Esophagus muscularis mucosa (tissue), 3 donors: ENCODE data around the gene DNAJC4.

Experiments used
- POLR2A ChIP-seq: fragments of 450-650 bp; IDR thresholded peaks from one replicate; pipeline ENCODE4 v1.6.1; 2017; ENCODE audit warnings: antibody characterized with exemption, moderate library complexity, mild to moderate bottlenecking, low read depth
- POLR2AphosphoS5 ChIP-seq, 2 donors: sonication (generic); formaldehyde crosslinking; IDR thresholded peaks; one replicate each; pipeline ENCODE4 v1.6.1; 2017; ENCODE audit warnings: antibody characterized with exemption in 2 of 2
- TF ChIP-seq, protein P1 (sequence below), 3 experiments: fragments of 200-600 bp in 2 of 3; fragments of 450-650 bp in 1 of 3; sonication (generic) in 2 of 3; IDR thresholded peaks; one replicate each; pipeline ENCODE4 v1.5.1; 2017 to 2019; ENCODE audit warnings: antibody characterized with exemption in 3 of 3, mild to moderate bottlenecking in 2 of 3, moderate library complexity in 1 of 3

DNA sequence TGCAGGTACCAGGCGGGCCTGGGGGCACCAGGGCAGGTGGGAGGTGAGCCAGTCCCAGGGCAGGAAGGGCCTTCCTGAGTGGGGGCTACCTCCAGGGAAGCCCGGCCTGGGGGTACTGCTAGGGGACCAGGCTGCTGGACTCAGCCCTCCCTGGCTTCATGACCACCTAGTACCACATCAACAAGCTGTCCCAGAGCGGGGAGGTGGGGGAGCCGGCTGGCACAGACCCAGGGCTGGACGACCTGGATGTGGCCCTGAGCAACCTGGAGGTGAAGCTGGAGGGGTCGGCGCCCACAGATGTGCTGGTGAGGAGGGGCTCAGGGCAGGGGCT, 11.0 kb upstream of the DNAJC4 start:
- TF ChIP-seq, protein P1, sequence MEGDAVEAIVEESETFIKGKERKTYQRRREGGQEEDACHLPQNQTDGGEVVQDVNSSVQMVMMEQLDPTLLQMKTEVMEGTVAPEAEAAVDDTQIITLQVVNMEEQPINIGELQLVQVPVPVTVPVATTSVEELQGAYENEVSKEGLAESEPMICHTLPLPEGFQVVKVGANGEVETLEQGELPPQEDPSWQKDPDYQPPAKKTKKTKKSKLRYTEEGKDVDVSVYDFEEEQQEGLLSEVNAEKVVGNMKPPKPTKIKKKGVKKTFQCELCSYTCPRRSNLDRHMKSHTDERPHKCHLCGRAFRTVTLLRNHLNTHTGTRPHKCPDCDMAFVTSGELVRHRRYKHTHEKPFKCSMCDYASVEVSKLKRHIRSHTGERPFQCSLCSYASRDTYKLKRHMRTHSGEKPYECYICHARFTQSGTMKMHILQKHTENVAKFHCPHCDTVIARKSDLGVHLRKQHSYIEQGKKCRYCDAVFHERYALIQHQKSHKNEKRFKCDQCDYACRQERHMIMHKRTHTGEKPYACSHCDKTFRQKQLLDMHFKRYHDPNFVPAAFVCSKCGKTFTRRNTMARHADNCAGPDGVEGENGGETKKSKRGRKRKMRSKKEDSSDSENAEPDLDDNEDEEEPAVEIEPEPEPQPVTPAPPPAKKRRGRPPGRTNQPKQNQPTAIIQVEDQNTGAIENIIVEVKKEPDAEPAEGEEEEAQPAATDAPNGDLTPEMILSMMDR (IDR thresholded peaks at IDR 0.05), result no peak
- TF ChIP-seq POLR2AphosphoS5 (IDR thresholded peaks at IDR 0.05), result no peak
- TF ChIP-seq POLR2A, result no peak
